HT-29 (cell line): ENCODE measurements around the gene PRR35. TPM values are rescaled to one million over a fixed set of nuclear protein-coding genes. Genes with fewer than 3 reads are reported as not detected.

Source experiments
- DNase-seq: peaks from one replicate; pipeline ENCODE4 v3.0.0-alpha.2; 2015; ENCODE audit warnings: low spot score
- total RNA-seq: library from RNA; depleted of rRNA; stranded (reverse); fragments of >200 nt; shearing (Covaris generic); gene quantifications from 2 replicates; pipeline ENCODE4 v1.2.3, GENCODE V29; 2014

Gene PRR35
- total RNA-seq, 1 experiment from 2014 or later = not detected

DNA sequence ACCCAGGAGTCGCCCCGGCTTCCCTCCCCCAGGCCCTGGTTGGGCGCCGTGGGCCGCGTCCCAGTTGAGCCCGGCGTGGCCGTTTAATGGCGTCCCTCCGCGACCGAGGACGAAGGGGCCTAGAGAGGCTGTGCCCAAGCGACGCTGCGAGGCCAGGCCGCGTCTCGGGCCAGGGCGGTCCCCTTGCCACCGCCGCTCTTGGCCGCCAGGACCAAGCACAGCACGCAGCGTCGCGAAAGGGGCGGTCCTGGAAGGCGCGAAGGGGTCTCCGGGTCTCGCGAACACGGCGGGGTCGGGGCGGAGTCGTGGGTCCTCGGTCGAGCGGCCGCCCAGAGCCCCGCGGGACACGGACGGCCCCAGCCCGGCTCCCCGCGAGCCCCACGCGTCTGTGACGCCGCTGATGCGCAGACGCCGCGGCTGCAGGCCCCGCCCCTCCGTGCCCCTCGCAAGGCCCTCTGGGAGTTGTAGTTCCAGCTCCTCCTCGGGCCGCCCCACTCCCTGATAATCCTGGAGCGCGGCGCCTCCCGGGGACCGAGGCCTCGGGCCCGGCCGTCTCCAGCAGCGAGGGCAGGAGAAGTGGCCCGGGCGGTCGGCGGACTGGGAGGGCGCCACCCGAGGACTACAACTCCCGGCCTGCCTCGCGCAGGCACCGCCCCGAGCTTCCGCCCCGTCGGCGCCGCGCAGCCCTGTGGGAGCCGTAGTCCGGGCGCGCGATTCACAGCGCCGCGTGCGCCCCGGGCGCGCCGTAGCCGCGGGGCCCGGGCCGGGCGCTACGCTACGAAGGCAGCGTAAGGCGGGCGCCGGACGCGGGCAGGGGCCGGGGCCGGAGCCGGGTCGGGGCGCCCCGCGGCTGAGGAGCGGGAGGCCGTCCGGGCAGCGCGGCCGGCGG lies 32.9 kb upstream of the PRR35 start, which contains the start of gene CAPN15:
Gene CAPN15 (plus strand): TSS at position 698 of the 889 bp plus-strand sequence. CDS start 19,127 bp downstream, outside the sequence.
- DNase-seq = peak; percentile 86

DNA sequence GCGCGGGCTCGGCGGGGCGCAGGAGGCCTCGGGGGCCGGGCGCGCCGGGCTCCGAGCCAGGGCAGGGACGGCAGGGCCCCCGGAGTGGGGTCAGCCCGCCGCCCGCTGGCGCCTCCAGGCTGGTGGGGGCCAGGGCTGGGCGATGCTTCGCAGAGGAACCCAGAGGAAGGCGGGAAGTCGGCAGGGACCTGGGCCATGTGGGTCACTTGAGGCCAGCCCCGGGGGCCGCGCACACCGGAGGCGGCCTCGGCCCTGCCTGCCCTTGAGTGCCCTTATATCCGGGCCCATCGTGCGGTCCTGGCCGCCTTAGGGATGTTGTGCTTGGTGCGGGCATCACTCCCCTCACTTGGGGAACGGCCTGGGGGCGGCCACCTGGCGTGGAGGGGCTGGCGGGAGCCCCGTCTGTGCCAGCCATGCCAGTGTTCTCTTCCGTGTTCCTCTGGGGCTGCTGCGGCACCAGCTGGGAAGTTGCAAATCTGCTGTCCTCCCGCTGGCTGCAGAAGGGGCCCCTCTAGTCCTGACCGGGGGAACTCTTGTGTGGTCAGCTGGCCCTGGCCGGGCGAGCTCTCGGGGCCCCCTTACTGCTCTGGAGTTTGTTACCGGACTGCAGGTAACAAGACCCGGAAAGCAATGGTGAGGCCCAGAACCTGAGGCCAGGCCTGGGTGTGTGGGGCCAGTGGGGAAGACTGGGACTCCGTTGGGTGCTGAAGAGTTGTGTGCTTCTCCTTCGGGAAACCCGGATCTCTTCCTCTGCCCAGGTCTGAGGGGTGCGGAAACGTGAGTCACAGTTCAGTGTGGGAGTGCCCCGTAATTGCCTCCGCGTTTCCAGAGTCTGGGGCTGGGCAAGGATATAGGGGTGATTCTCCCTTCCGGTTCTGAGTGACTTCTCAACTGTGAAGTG lies 31.8 kb upstream of the PRR35 start:
- DNase-seq = peak; percentile 71

GRCh38 chr16:529012-529575 lies 31.1 kb upstream of the PRR35 start:
- no peak for DNase-seq

DNA sequence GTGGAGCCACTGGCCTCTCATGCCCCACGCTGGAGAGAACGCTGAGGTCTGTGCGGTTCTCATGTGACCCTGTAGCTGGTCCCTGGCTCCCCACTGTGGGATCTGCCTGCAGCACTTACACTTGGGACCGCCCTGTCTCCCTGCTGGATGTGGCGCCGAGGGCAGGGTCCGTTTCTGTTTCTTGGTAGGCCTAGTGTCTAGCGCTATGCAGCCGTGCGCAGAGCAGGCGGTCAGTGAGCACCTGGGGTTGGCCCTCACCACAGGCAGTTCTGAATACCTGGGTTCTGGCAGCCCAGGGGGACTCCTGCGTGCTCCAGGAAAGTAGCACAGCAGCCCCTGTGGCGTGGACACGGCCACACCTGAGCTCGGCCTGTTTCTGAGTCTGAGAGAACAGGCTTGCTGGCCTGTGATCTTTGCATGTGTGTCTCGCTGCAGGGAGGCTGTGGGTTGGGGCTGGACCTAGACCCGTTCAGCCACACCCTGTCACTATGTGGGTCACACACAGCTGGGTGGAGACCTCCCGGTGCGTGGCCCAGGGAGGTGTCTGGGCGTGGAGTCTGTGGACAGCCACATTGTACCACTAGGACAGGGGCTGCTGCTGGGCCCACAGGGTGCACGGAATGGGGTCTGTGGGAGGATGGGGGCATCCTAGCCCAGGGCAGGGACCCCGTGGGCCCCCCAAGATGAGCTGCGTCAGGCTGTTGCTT lies 29.9 kb upstream of the PRR35 start:
- DNase-seq = no peak

DNA sequence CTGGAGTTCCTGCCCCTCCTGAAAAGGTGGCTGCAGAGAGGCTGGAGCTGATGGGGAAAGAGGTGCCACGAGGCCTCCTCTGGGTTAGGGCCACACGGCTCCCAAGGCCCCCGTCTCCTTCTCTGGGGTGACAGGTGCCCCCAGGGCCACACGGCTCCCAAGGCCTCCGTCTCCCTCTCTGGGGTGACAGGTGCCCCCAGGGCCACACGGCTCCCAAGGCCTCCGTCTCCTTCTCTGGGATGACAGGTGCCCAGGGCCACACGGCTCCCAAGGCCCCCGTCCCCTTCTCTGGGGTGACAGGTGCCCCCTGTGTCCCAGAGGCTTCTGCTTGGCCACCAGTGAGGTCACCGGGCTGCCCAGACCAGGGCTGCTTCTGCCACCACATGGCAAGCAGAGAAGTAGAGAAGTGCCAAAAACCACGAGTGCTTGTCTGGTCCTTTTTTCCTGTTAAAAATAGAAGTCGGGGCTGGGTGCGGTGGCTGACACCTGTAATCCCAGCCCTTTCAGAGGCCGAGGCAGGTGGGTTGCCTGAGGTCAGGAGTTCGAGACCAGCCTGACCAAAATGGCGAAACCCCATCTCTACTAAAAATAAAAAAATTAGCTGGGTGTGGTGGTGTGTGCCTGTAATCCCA lies 28.6 kb upstream of the PRR35 start:
- DNase-seq = no peak

GRCh38 chr16:533391-534123 lies 26.6 kb upstream of the PRR35 start:
- peak; percentile 48 for DNase-seq

GRCh38 chr16:534135-534534 lies 26.1 kb upstream of the PRR35 start:
- DNase-seq = peak; percentile 58

- no peak for DNase-seq
These were observed 25.2 kb upstream of the PRR35 start for GRCh38 chr16:534856-535445.

GRCh38 chr16:535446-536405 lies 24.5 kb upstream of the PRR35 start:
- DNase-seq = peak; percentile 77

DNA sequence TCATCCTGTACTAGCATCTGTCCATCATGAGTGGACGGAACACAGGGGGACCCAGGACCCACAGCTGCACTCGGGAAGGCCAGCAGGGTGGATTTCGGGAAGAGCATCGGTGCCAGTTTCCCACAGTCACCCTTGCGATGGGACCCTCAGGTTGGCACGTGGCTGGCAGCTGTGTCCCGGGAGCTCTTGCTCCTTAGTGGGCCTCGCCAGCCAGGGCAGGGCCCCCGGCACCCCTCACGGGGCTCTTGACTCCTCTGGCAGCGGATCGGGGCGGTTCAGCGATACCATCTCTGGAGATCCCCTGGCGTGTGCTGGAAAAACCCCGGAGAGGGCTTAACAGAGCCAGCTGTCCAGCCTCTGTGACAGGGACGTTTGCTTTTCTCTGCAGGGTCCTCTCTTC lies 23.4 kb upstream of the PRR35 start:
- DNase-seq = no peak

- DNase-seq = no peak
These were observed 22.5 kb upstream of the PRR35 start for GRCh38 chr16:537415-538335.

DNA sequence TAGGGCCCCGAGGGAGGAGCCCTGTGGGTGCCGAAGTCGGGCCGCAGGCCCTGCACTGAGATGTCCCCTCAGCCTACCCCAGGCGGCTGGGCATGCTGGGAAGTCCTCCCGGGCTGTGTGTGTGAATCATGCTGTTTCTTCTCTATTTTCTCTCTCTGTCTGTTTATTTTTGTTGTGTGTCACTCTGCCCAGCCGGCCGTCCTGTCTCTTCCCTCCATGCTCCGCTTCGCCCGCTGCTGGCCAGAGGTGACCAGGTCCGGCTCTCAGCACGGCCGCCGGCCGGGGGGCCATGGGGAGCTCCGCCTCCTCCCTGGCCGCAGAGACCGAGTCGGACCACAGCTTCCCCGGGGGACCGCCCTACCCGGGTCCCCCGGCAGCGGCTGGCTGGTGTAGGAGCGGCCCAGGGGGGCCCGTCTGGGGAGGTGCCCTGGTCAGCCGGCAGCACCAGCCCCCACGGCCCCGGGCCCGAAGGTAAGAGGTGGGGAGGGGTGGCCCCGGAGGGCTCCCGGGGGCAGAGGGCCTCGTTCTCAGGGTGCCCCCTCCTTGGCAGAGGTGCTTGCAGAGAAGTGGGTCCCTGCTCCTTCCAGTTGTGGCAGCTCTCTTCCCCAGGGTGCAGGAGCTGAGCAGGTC lies 20.2 kb upstream of the PRR35 start:
- DNase-seq = no peak

- DNase-seq = no peak
These were observed 19.4 kb upstream of the PRR35 start for GRCh38 chr16:540645-541340.

- no peak for DNase-seq
These were observed 16.7 kb upstream of the PRR35 start for GRCh38 chr16:543301-544164.

- no peak for DNase-seq
These were observed 15.7 kb upstream of the PRR35 start for GRCh38 chr16:544517-544916.
